HepG2 (cell line): ENCODE data around the gene C3orf80. TPM values are rescaled to one million over a fixed set of nuclear protein-coding genes. Genes with fewer than 3 reads are reported as not detected.
A peak's percentile ranks its signal among the peaks of the same experiment; 100 is the strongest.

ENCODE experiments used
- ATAC-seq: fragments of 200-7000 bp; cut with Tn5 transposase; 3 replicates; pipeline ENCODE4 v1.9.1; 2020; ENCODE audit warnings: mild to moderate bottlenecking, moderate library complexity
- BruUV-seq: library from RNA; stranded (reverse); fragments of 400-500 nt; replicated peaks from 2 replicates; lab custom pipeline; 2021; lab: Mats Ljungman, UMichigan
- CTCF ChIA-PET: fragments of 300-600 bp; formaldehyde crosslinking; extraction: SDS; loops from one replicate; lab custom pipeline; 2021; ENCODE audit warnings: low total read pairs, inconsistent platforms, low intra/inter-chr PET ratio; lab: Yijun Ruan, JAX
- POLR2A ChIA-PET: fragments of 350-600 bp; sonication (Branson Sonifier 250); formaldehyde crosslinking; loops from one replicate; lab custom pipeline; 2020; ENCODE audit warnings: antibody characterized with exemption, inconsistent platforms; lab: Yijun Ruan, JAX
- DNase-seq: peaks from one replicate; pipeline ENCODE4 v3.0.0-alpha.2; 2015; ENCODE audit warnings: low spot score
- FAIRE-seq: peaks from 3 replicates; lab custom pipeline; 2011; peaks lifted over from hg19 to GRCh38; lab: Jason Lieb, UNC
- H2AFZ ChIP-seq: one replicate; pipeline ENCODE4 v1.6.1; 2011; ENCODE audit warnings: low read length, inconsistent platforms
- H3K27ac ChIP-seq: fragments of 300-600 bp; 3 replicates; pipeline ENCODE4 v1.8.0; 2011; ENCODE audit warnings: mixed run types, mild to moderate bottlenecking, mixed read lengths, low read length, inconsistent platforms; ENCODE audit not compliant: insufficient read depth; ENCODE audit errors: extremely low read length
- H3K27me3 ChIP-seq, 2 experiments: fragments of 200-600 bp in 1 of 2; 2 replicates in 1 of 2; 3 replicates in 1 of 2; pipeline versions ENCODE4 v1.6.0 to v1.8.0; 2011; ENCODE audit warnings: low read length in 2 of 2, mild to moderate bottlenecking in 2 of 2, moderate library complexity in 2 of 2, inconsistent platforms in 1 of 2; ENCODE audit not compliant: insufficient read depth in 2 of 2, control insufficient read depth in 1 of 2
- H3K36me3 ChIP-seq, 2 experiments: fragments of 200-600 bp in 1 of 2; replicated peaks in 1 of 2; 2 replicates in 1 of 2; 3 replicates in 1 of 2; pipeline versions ENCODE4 v1.5.1 to v1.8.0; 2011; ENCODE audit warnings: low read length in 2 of 2, inconsistent platforms in 1 of 2; ENCODE audit not compliant: insufficient read depth in 2 of 2, control insufficient read depth in 1 of 2
- H3K4me1 ChIP-seq: 2 replicates; pipeline ENCODE4 v1.5.1; 2012; ENCODE audit warnings: low read length, inconsistent platforms; ENCODE audit not compliant: insufficient read depth
- H3K4me2 ChIP-seq: 2 replicates; pipeline ENCODE4 v1.6.0; 2011; ENCODE audit warnings: low read depth, low read length, inconsistent platforms
- H3K4me3 ChIP-seq, 3 experiments: fragments of 200-600 bp in 1 of 3; sonication (generic), shearing (Covaris generic) in 1 of 3; replicated peaks in 1 of 3; 2 replicates each; pipeline ENCODE4 v1.5.1; 2011 to 2016; ENCODE audit warnings: low read length in 3 of 3, inconsistent platforms in 2 of 3, low read depth in 2 of 3, mild to moderate bottlenecking in 2 of 3, control low read depth in 1 of 3, mixed read lengths in 1 of 3; ENCODE audit not compliant: insufficient read depth in 1 of 3
- H3K79me2 ChIP-seq: one replicate; pipeline ENCODE4 v1.6.1; 2011; ENCODE audit warnings: low read length, inconsistent platforms; ENCODE audit not compliant: insufficient read depth
- H3K9ac ChIP-seq: 2 replicates; pipeline ENCODE4 v1.6.0; 2011; ENCODE audit warnings: mild to moderate bottlenecking, low read depth, low read length, inconsistent platforms; ENCODE audit not compliant: insufficient read depth
- H3K9me3 ChIP-seq: 2 replicates; pipeline ENCODE4 v1.5.1; 2012; ENCODE audit warnings: mild to moderate bottlenecking, low read length
- H4K20me1 ChIP-seq: 2 replicates; pipeline ENCODE4 v1.6.0; 2011; ENCODE audit warnings: inconsistent platforms, mild to moderate bottlenecking, low read length, moderate library complexity; ENCODE audit not compliant: insufficient read depth
- ATF7 ChIP-seq, 2 experiments: fragments of 450-650 bp in 1 of 2; sonication (generic) in 1 of 2; formaldehyde crosslinking in 1 of 2; IDR thresholded peaks; 2 replicates each; pipeline versions ENCODE4 v1.4.0 to v1.6.1; 2016 to 2020; ENCODE audit warnings: antibody characterized with exemption in 1 of 2, mild to moderate bottlenecking in 1 of 2, missing genetic modification reagents in 1 of 2
- KDM2A ChIP-seq: sonication (generic); formaldehyde crosslinking; IDR thresholded peaks from 2 replicates; pipeline ENCODE4 v1.4.0; 2020; ENCODE audit warnings: low read depth, missing genetic modification reagents, borderline replicate concordance
- KMT2B ChIP-seq: IDR thresholded peaks from 2 replicates; pipeline ENCODE4 v1.6.1; 2016; ENCODE audit warnings: missing genetic modification reagents, missing compliant biosample characterization
- NKX3-1 ChIP-seq: sonication (generic); formaldehyde crosslinking; IDR thresholded peaks from 2 replicates; pipeline ENCODE4 v1.5.0; 2020; ENCODE audit warnings: missing genetic modification reagents
- SMC3 ChIP-seq: IDR thresholded peaks from 2 replicates; pipeline ENCODE4 v1.6.1; 2011; ENCODE audit warnings: low read length, improper control_type of control experiment
- TAF15 ChIP-seq: fragments of 200-400 bp; formaldehyde crosslinking; IDR thresholded peaks from one replicate; pipeline ENCODE4 v1.6.1; 2018; ENCODE audit warnings: mild to moderate bottlenecking, low read depth, low read length; ENCODE audit not compliant: poor library complexity, severe bottlenecking
- THAP11 ChIP-seq: IDR thresholded peaks from 2 replicates; pipeline ENCODE4 v1.6.1; 2016; ENCODE audit warnings: missing biosample characterization, missing genetic modification reagents
- WGBS: methylation state at CpG from one replicate; pipeline ENCODE4 v1.1.6; 2017; ENCODE audit warnings: low lambda C conversion rate; 5-methylcytosine and 5-hydroxymethylcytosine counted together
- in situ Hi-C: cut with HindIII; loops from 2 replicates; pipeline ENCODE4 v1.10.0; 2017; ENCODE audit warnings: low pct_unique_long_range_greater_than_20kb; ENCODE audit not compliant: extremely low pct_ligation_motif_present
- intact Hi-C: fragments of 100-400 bp; cut with micrococcal nuclease; formaldehyde crosslinking; loops from one replicate; pipeline ENCODE4 v1.10.0; 2022; ENCODE audit not compliant: unreplicated experiment
- polyA plus RNA-seq, 8 experiments: library from polyadenylated mRNA; depleted of rRNA in 3 of 8; stranded (reverse) in 7 of 8; unstranded in 1 of 8; fragments of >200 nt; fragmentation: Illumina TruSeq in 4 of 8; extraction: Trizol in 4 of 8; gene quantifications; 2 replicates each; pipeline versions ENCODE4 v1.2.1 to v1.2.3, GENCODE V29; 2011 to 2016; ENCODE audit warnings: low read depth in 4 of 8, missing spikeins in 1 of 8, mixed read lengths in 1 of 8; ENCODE audit not compliant: insufficient read depth in 1 of 8
- total RNA-seq, 5 experiments: library from RNA; depleted of rRNA; stranded (reverse); fragments of >200 nt; fragmentation: Illumina TruSeq; extraction: Trizol; gene quantifications; 2 replicates each; pipeline ENCODE4 v1.2.3, GENCODE V29; 2016; ENCODE audit warnings: low read depth in 1 of 5
- TF ChIP-seq, protein P1 (sequence below): sonication (generic); formaldehyde crosslinking; IDR thresholded peaks from 2 replicates; pipeline ENCODE4 v1.5.0; 2020; ENCODE audit warnings: mild to moderate bottlenecking, missing genetic modification reagents, moderate library complexity
- TF ChIP-seq, protein P2 (sequence below): sonication (generic); formaldehyde crosslinking; IDR thresholded peaks from 2 replicates; pipeline ENCODE4 v1.4.0; 2020; ENCODE audit warnings: missing genetic modification reagents
- TF ChIP-seq, protein P3 (sequence below): IDR thresholded peaks from 2 replicates; pipeline ENCODE4 v1.6.1; 2016; ENCODE audit warnings: missing genetic modification reagents, missing compliant biosample characterization

Gene C3orf80
- total and polyA plus RNA-seq, 2 of the 13 experiments (the other 11 are each of a cell fraction or from before 2014, with no cell fraction given) = 0.03 to 0.04 TPM

DNA sequence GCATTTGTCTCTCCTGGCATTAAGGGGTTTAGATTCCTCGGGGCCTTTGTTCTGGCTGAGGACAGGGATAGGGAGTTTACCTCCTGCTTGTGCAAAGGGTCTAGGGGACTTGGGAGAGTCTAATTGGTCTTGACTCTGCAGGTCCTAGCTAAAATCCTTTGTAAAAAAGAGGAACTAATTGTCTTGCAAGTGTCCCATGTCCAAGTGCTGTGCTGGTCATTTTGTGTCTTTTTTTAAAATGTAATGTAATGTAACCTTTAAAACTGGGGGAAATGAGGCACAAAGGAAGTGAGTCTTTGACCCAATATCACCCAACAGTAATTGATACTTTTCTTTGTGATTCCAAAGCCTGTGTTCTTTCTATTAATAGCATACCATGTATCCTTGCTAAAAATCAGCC lies 14.9 kb upstream of the C3orf80 start (continued):
- no peak for TF ChIP-seq TAF15
- TF ChIP-seq, all 625 proteins: peak for 0

DNA sequence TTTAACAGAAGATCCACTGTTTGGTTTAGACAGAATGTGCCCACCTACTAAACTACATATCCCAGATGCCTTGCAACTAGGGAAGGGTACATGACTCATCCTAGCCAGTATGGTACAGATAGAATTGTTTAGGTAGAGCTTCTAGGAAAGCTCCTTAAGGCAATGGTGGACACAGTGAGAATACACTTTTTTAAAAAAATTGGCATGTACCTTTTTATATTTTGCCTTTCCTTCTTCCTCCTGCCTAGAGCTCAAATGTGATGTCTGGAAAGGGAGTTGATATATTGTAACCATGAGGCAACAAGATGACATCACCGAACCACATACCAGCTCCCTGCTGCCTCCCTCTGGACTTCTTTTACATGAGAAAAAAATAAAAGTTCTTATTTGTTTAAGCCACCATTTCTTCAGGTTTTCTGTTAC lies 14.4 kb upstream of the C3orf80 start:
- Histone ChIP-seq H3K4me2 (no peak overlapping the region), H3K9ac (no peak overlapping the region), H3K79me2 (no peaks in the 10 kb centered on the region), H4K20me1 (no peaks in the 10 kb centered on the region), H3K9me3 (no peaks in the 10 kb centered on the region)
- BruUV-seq = no TSS peak
- in situ Hi-C loops = no loop called here
- POLR2A ChIA-PET = no interaction called here
- peak; percentile 11 for DNase-seq
- TF ChIP-seq, protein P1, sequence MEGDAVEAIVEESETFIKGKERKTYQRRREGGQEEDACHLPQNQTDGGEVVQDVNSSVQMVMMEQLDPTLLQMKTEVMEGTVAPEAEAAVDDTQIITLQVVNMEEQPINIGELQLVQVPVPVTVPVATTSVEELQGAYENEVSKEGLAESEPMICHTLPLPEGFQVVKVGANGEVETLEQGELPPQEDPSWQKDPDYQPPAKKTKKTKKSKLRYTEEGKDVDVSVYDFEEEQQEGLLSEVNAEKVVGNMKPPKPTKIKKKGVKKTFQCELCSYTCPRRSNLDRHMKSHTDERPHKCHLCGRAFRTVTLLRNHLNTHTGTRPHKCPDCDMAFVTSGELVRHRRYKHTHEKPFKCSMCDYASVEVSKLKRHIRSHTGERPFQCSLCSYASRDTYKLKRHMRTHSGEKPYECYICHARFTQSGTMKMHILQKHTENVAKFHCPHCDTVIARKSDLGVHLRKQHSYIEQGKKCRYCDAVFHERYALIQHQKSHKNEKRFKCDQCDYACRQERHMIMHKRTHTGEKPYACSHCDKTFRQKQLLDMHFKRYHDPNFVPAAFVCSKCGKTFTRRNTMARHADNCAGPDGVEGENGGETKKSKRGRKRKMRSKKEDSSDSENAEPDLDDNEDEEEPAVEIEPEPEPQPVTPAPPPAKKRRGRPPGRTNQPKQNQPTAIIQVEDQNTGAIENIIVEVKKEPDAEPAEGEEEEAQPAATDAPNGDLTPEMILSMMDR (CRISPR knock-in tag) = 0 out of 2 replicates have a peak, but pooled peaks have one; percentile 25
- TF ChIP-seq THAP11 (CRISPR knock-in tag) = peak; percentile 39; the same call in 1 of the 2 replicates
- TF ChIP-seq, protein P2, sequence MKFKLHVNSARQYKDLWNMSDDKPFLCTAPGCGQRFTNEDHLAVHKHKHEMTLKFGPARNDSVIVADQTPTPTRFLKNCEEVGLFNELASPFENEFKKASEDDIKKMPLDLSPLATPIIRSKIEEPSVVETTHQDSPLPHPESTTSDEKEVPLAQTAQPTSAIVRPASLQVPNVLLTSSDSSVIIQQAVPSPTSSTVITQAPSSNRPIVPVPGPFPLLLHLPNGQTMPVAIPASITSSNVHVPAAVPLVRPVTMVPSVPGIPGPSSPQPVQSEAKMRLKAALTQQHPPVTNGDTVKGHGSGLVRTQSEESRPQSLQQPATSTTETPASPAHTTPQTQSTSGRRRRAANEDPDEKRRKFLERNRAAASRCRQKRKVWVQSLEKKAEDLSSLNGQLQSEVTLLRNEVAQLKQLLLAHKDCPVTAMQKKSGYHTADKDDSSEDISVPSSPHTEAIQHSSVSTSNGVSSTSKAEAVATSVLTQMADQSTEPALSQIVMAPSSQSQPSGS (CRISPR knock-in tag) = peak; percentile 28; the same call in 1 of the 2 replicates
- peak; percentile 21; the same call in 1 of the 2 replicates for TF ChIP-seq SMC3
- TF ChIP-seq KMT2B (CRISPR knock-in tag) = no peak
- TF ChIP-seq ATF7 (IDR thresholded peaks at IDR 0.05) = peak; percentile 73
- TF ChIP-seq ATF7 (CRISPR knock-in tag; IDR thresholded peaks at IDR 0.05) = no peak
- TF ChIP-seq, protein P3, sequence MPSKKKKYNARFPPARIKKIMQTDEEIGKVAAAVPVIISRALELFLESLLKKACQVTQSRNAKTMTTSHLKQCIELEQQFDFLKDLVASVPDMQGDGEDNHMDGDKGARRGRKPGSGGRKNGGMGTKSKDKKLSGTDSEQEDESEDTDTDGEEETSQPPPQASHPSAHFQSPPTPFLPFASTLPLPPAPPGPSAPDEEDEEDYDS = no peak
- TF ChIP-seq NKX3-1 (CRISPR knock-in tag) = no peak
- no peak for TF ChIP-seq KDM2A (CRISPR knock-in tag)
- TF ChIP-seq, all 625 proteins: peak for 5
- 33% methylated on average over 1 of the region's 1 CpG for WGBS
- ATAC-seq (peak; percentile 54; the same call in 2 of the 3 replicates), FAIRE-seq (no peak)
- Histone ChIP-seq H3K36me3 (no peaks in the 10 kb centered on the region), H3K4me1 (no peaks in the 10 kb centered on the region), H3K4me3 (no peak overlapping the region), H3K27ac (no peak overlapping the region), H3K27me3 (0 out of 5 replicates have a peak, but pooled peaks cover 0 to 3% of the 10 kb centered on the region in 2 experiments), H2AFZ (no peak overlapping the region)
- intact Hi-C loops = no loop called here
- CTCF ChIA-PET = no interaction called here
